Loucy (cell line): Measurements from ENCODE around the gene CIBAR2.

Source experiments
- H2AFZ ChIP-seq: fragments of 200-600 bp; sonication (generic); 2 replicates; pipeline ENCODE4 v1.6.0; 2016; ENCODE audit warnings: antibody characterized with exemption, mild to moderate bottlenecking, low read length, moderate library complexity
- H3F3A ChIP-seq: fragments of 200-600 bp; 2 replicates; pipeline ENCODE4 v1.6.0; 2016; ENCODE audit warnings: antibody characterized with exemption, low read depth, mild to moderate bottlenecking
- H3K27me3 ChIP-seq: fragments of 200-600 bp; sonication (generic); 2 replicates; pipeline ENCODE4 v1.6.1; 2014; ENCODE audit warnings: low read length, mild to moderate bottlenecking; ENCODE audit not compliant: insufficient read depth, poor library complexity, severe bottlenecking
- H3K36me3 ChIP-seq: fragments of 200-600 bp; sonication (generic); 2 replicates; pipeline ENCODE4 v1.6.1; 2016; ENCODE audit warnings: low read length; ENCODE audit not compliant: insufficient read depth
- H3K4me1 ChIP-seq: fragments of 200-600 bp; sonication (generic); 2 replicates; pipeline ENCODE4 v1.5.1; 2014; ENCODE audit warnings: low read length, mild to moderate bottlenecking; ENCODE audit not compliant: insufficient read depth, poor library complexity, severe bottlenecking
- H3K4me2 ChIP-seq: fragments of 200-600 bp; sonication (generic); 2 replicates; pipeline ENCODE4 v1.6.0; 2014; ENCODE audit warnings: antibody characterized with exemption, low read length, low read depth, mild to moderate bottlenecking; ENCODE audit not compliant: poor library complexity, severe bottlenecking
- H3K4me3 ChIP-seq: fragments of 200-600 bp; sonication (generic); 2 replicates; pipeline ENCODE4 v1.5.1; 2014; ENCODE audit warnings: low read length, mild to moderate bottlenecking, mixed read lengths; ENCODE audit not compliant: poor library complexity, severe bottlenecking
- H3K79me2 ChIP-seq: fragments of 200-600 bp; sonication (generic); 2 replicates; pipeline ENCODE4 v1.6.1; 2014; ENCODE audit warnings: low read length; ENCODE audit not compliant: insufficient read depth
- H3K9ac ChIP-seq: fragments of 200-600 bp; sonication (generic); 2 replicates; pipeline ENCODE4 v1.6.0; 2014; ENCODE audit warnings: mild to moderate bottlenecking, low read depth, low read length, moderate library complexity; ENCODE audit not compliant: poor library complexity, severe bottlenecking
- H3K9me2 ChIP-seq: fragments of 200-600 bp; sonication (generic); replicated peaks from 2 replicates; pipeline ENCODE4 v1.6.1; 2016; ENCODE audit warnings: low read depth, low read length, mixed read lengths
- H3K9me3 ChIP-seq: fragments of 200-600 bp; sonication (generic); 2 replicates; pipeline ENCODE4 v1.6.1; 2014; ENCODE audit warnings: mild to moderate bottlenecking, antibody characterized with exemption, low read length, low read depth; ENCODE audit not compliant: insufficient read depth
- H4K20me1 ChIP-seq: fragments of 200-600 bp; sonication (generic); 2 replicates; pipeline ENCODE4 v1.6.0; 2014; ENCODE audit warnings: antibody characterized with exemption, low read length, mild to moderate bottlenecking; ENCODE audit not compliant: insufficient read depth, poor library complexity, severe bottlenecking
- EZH2phosphoT487 ChIP-seq: fragments of 200-600 bp; IDR thresholded peaks from 2 replicates; pipeline ENCODE4 v1.6.1; 2018; ENCODE audit warnings: antibody characterized with exemption, mild to moderate bottlenecking, moderate library complexity, borderline replicate concordance
- TF ChIP-seq, protein P1 (sequence below): fragments of 200-600 bp; sonication (generic); conservative IDR thresholded peaks from 2 replicates; pipeline ENCODE4 v1.5.1; 2014; ENCODE audit warnings: mild to moderate bottlenecking, antibody characterized with exemption, low read length

CIBAR2 gene

GRCh38 chr16:85145188-85145587 is 32.9 kb upstream of the CIBAR2 start:
- no peaks in the 10 kb centered on the region for H3K27me3 ChIP-seq
- no peaks in the 10 kb centered on the region for H3K36me3 ChIP-seq
- H2AFZ ChIP-seq: no peak overlapping the region
- no peak overlapping the region for H3K4me2 ChIP-seq
- no peaks in the 10 kb centered on the region for H3F3A ChIP-seq
- H3K4me3 ChIP-seq: no peak overlapping the region
- no peaks in the 10 kb centered on the region for H3K79me2 ChIP-seq
- TF ChIP-seq, protein P1, sequence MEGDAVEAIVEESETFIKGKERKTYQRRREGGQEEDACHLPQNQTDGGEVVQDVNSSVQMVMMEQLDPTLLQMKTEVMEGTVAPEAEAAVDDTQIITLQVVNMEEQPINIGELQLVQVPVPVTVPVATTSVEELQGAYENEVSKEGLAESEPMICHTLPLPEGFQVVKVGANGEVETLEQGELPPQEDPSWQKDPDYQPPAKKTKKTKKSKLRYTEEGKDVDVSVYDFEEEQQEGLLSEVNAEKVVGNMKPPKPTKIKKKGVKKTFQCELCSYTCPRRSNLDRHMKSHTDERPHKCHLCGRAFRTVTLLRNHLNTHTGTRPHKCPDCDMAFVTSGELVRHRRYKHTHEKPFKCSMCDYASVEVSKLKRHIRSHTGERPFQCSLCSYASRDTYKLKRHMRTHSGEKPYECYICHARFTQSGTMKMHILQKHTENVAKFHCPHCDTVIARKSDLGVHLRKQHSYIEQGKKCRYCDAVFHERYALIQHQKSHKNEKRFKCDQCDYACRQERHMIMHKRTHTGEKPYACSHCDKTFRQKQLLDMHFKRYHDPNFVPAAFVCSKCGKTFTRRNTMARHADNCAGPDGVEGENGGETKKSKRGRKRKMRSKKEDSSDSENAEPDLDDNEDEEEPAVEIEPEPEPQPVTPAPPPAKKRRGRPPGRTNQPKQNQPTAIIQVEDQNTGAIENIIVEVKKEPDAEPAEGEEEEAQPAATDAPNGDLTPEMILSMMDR: no peak
- TF ChIP-seq EZH2phosphoT487: no peak
- H3K9ac ChIP-seq: no peak overlapping the region
- no peaks in the 10 kb centered on the region for H3K9me3 ChIP-seq
- H4K20me1 ChIP-seq: no peaks in the 10 kb centered on the region
- H3K4me1 ChIP-seq: no peaks in the 10 kb centered on the region
- H3K9me2 ChIP-seq: no peaks in the 10 kb centered on the region

DNA sequence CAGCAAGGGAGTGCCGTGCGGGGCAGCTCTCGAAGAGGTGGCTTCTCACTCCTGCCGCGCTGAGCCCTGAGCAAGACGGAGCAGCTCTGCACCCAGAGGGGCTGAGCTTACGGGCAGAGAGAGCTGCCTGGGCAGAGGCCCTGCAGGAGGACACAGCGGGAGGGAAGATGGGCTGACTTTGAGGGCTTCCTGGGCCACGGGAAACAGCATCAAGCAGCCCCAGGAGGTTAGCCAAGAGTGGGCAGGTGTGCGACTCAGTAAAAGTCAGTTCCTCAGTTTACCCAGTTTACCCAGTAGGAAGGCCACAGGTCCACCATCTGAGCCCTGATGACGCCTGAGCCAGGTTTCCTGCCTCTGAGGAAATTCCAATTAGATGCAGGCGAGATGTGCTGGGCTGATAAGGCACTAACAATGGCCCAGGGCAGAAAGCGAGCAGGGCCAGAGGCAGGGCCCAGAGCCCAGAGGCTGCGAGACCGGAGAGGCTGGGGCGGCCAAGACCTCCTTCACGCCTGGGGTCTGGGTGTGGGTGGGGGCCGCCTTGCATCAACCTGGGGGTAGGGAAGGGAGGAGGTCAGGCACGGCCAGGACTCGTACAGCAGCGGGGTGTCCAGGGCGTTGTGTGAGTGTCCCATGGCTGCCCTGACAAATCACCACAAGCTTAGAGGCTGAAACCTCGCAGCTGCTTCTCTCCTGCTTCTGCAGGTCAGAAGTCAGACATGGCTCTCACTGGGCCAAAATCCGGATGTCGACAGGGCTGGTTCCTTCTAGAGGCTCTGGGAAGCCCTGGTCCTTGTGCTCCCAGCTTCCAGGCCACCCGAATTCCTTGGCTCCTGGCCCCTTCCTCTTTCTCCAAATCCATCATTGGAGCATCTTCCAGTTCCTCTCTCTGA is 32.0 kb upstream of the CIBAR2 start:
- H2AFZ ChIP-seq: no peak overlapping the region
- H3K4me2 ChIP-seq: no peak overlapping the region
- no peaks in the 10 kb centered on the region for H3K9me2 ChIP-seq

GRCh38 chr16:85142771-85143211 is 30.5 kb upstream of the CIBAR2 start:
- H3K4me3 ChIP-seq: no peak overlapping the region
- no peak overlapping the region for H3K4me2 ChIP-seq
- H3K9ac ChIP-seq: no peak overlapping the region
- no peaks in the 10 kb centered on the region for H3F3A ChIP-seq
- no peaks in the 10 kb centered on the region for H3K9me2 ChIP-seq
- TF ChIP-seq EZH2phosphoT487: no peak
- TF ChIP-seq, protein P1: no peak
- H4K20me1 ChIP-seq: no peaks in the 10 kb centered on the region
- no peaks in the 10 kb centered on the region for H3K9me3 ChIP-seq
- H3K4me1 ChIP-seq: no peaks in the 10 kb centered on the region
- H2AFZ ChIP-seq: no peak overlapping the region
- no peaks in the 10 kb centered on the region for H3K27me3 ChIP-seq
- no peaks in the 10 kb centered on the region for H3K79me2 ChIP-seq
- no peaks in the 10 kb centered on the region for H3K36me3 ChIP-seq

More for the DNA sequence above, 32.0 kb upstream of the CIBAR2 start:
- Histone ChIP-seq H3K36me3 (no peaks in the 10 kb centered on the region), H3K9me3 (no peaks in the 10 kb centered on the region), H3K4me3 (no peak overlapping the region), H3K9ac (no peak overlapping the region), H3K4me1 (no peaks in the 10 kb centered on the region), H3K79me2 (no peaks in the 10 kb centered on the region), H4K20me1 (no peaks in the 10 kb centered on the region), H3F3A (no peaks in the 10 kb centered on the region), H3K27me3 (no peaks in the 10 kb centered on the region)
- no peak for TF ChIP-seq EZH2phosphoT487
- TF ChIP-seq, protein P1: no peak
